Smooth muscle cell (in vitro differentiated cells): ENCODE results near the gene YTHDF1. TPM values are rescaled to one million over a fixed set of nuclear protein-coding genes. Genes with fewer than 3 reads are reported as not detected.

Experiments
- DNase-seq: peaks from one replicate; lab custom pipeline; 2025; ENCODE audit not compliant: unreplicated experiment; lab: John Stamatoyannopoulos, UW
- H2AFZ ChIP-seq: fragments of 200-600 bp; sonication (generic); 2 replicates; pipeline ENCODE4 v1.6.0; 2016; ENCODE audit warnings: antibody characterized with exemption, low read depth, mild to moderate bottlenecking
- H3F3A ChIP-seq: fragments of 200-600 bp; sonication (generic); 2 replicates; pipeline ENCODE4 v1.6.0; 2017; ENCODE audit warnings: antibody characterized with exemption, low read depth
- H3K27ac ChIP-seq: fragments of 200-600 bp; sonication (generic); 2 replicates; pipeline ENCODE4 v1.5.1; 2016; ENCODE audit warnings: low read depth, mild to moderate bottlenecking
- H3K27me3 ChIP-seq: fragments of 200-600 bp; sonication (generic); 2 replicates; pipeline ENCODE4 v1.6.1; 2016; ENCODE audit warnings: low read depth, mild to moderate bottlenecking
- H3K36me3 ChIP-seq: fragments of 200-600 bp; sonication (generic); 2 replicates; pipeline ENCODE4 v1.5.1; 2016; ENCODE audit warnings: low read depth
- H3K4me1 ChIP-seq: fragments of 200-600 bp; sonication (generic); 2 replicates; pipeline ENCODE4 v1.5.1; 2016; ENCODE audit warnings: low read depth
- H3K4me2 ChIP-seq: fragments of 200-600 bp; sonication (generic); 2 replicates; pipeline ENCODE4 v1.6.0; 2016; ENCODE audit warnings: mild to moderate bottlenecking
- H3K4me3 ChIP-seq: fragments of 200-600 bp; sonication (generic); 2 replicates; pipeline ENCODE4 v1.5.1; 2016; ENCODE audit warnings: mild to moderate bottlenecking
- H3K79me2 ChIP-seq: fragments of 200-600 bp; sonication (generic); 2 replicates; pipeline ENCODE4 v1.6.0; 2016; ENCODE audit warnings: low read depth, mild to moderate bottlenecking
- H3K9ac ChIP-seq: fragments of 200-600 bp; sonication (generic); 2 replicates; pipeline ENCODE4 v1.6.0; 2016; ENCODE audit warnings: low read depth
- H3K9me3 ChIP-seq: fragments of 200-600 bp; sonication (generic); replicated peaks from 2 replicates; pipeline ENCODE4 v1.5.1; 2016; ENCODE audit warnings: low read depth
- H4K20me1 ChIP-seq: fragments of 200-600 bp; sonication (generic); 2 replicates; pipeline ENCODE4 v1.6.0; 2016; ENCODE audit warnings: low read depth
- WGBS: methylation state at CpG from one replicate; pipeline ENCODE4 v1.1.7; 2016; ENCODE audit warnings: low lambda C conversion rate; 5-methylcytosine and 5-hydroxymethylcytosine counted together
- polyA plus RNA-seq: library from polyadenylated mRNA; unstranded; fragments of >200 nt; fragmentation: Nextera tagmentation; extraction: Ambion mirVana; gene quantifications from 2 replicates; pipeline ENCODE4 v1.2.1, GENCODE V29; 2016
- total RNA-seq: library from RNA; depleted of rRNA; stranded (reverse); fragments of >200 nt; gene quantifications from 2 replicates; pipeline ENCODE4 v1.2.3, GENCODE V29; 2014
- TF ChIP-seq, protein P1 (sequence below): fragments of 200-600 bp; sonication (generic); IDR thresholded peaks from 2 replicates; pipeline ENCODE4 v1.5.1; 2017; ENCODE audit warnings: borderline replicate concordance, mild to moderate bottlenecking, antibody characterized with exemption; ENCODE audit not compliant: insufficient read depth, poor library complexity, severe bottlenecking

The YTHDF1 gene
- total and polyA plus RNA-seq, 2 experiments from 2014 or later = 28.2 to 35.8 TPM

DNA sequence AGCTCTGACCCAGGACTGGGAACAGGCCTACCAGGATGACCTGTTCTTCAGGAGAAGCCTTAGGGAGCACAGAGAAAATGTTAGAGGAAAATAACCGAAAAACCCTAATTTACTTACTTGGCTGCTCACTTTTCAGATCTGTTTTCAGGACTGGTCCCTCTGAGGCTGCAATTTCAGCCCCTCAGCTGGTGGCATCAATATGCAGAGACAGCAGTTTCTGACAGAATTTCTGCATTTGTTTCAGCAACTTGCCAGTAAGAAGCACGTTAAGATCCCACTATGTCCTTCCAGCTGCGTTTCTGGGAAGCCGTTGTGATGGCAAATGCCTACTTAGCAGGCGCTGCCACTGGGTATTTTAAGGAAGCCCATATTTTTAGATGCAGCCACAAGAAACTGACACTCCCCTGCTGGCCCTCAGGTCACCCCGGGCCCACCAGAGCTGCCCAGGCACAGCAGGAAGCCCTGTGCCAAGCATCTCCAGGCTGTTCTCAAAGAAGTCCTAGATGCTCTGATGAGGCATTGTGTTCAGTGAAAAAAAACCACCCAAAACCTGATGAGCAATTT lies 7.5 kb downstream of the YTHDF1 start:
- Histone ChIP-seq H3K79me2 (peaks cover 94% of the 10 kb centered on the region), H3K4me1 (no peaks in the 10 kb centered on the region), H3K27me3 (no peaks in the 10 kb centered on the region), H3K36me3 (peaks cover 4% of the 10 kb centered on the region), H4K20me1 (peaks cover 100% of the 10 kb centered on the region), H3K4me2 (no peak overlapping the region), H3F3A (peaks cover 7% of the 10 kb centered on the region), H3K4me3 (no peak overlapping the region), H2AFZ (no peak overlapping the region), H3K9me3 (no peaks in the 10 kb centered on the region), H3K27ac (no peak overlapping the region), H3K9ac (no peak overlapping the region)
- WGBS = 95% methylated on average over 6 of the region's 6 CpGs
- TF ChIP-seq, protein P1, sequence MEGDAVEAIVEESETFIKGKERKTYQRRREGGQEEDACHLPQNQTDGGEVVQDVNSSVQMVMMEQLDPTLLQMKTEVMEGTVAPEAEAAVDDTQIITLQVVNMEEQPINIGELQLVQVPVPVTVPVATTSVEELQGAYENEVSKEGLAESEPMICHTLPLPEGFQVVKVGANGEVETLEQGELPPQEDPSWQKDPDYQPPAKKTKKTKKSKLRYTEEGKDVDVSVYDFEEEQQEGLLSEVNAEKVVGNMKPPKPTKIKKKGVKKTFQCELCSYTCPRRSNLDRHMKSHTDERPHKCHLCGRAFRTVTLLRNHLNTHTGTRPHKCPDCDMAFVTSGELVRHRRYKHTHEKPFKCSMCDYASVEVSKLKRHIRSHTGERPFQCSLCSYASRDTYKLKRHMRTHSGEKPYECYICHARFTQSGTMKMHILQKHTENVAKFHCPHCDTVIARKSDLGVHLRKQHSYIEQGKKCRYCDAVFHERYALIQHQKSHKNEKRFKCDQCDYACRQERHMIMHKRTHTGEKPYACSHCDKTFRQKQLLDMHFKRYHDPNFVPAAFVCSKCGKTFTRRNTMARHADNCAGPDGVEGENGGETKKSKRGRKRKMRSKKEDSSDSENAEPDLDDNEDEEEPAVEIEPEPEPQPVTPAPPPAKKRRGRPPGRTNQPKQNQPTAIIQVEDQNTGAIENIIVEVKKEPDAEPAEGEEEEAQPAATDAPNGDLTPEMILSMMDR = no peak
- no peak for DNase-seq

DNA sequence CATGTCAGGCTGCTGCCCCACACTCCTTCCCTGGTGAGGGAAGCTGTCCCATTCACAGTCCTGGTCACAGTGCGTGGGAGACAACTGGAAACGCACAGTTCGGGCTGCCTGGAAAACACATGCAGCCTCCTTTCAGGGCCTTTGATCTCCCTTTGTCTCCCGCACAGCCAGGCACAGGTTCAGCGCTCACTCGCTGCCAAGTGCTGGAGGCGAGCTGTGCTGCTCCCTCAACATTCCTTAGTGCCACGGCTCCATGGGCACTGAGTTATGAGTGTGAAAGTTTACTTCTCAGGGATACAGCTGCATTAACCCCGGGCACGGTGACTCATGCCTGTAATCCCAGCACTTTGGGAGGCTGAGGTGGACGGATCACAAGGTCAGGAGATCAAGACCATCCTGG lies 9.1 kb downstream of the YTHDF1 start:
- TF ChIP-seq, protein P1 = no peak
- peaks cover 7% of the 10 kb centered on the region for H3F3A ChIP-seq
- peaks cover 100% of the 10 kb centered on the region for H4K20me1 ChIP-seq
- H3K4me2 ChIP-seq = no peak overlapping the region
- no peaks in the 10 kb centered on the region for H3K27me3 ChIP-seq
- peaks cover 89% of the 10 kb centered on the region for H3K79me2 ChIP-seq
- H3K27ac ChIP-seq = no peak overlapping the region
- no peaks in the 10 kb centered on the region for H3K4me1 ChIP-seq
- no peaks in the 10 kb centered on the region for H3K9me3 ChIP-seq
- H3K36me3 ChIP-seq = peaks cover 11% of the 10 kb centered on the region
- 51% methylated on average over 11 of the region's 11 CpGs for WGBS
- H3K4me3 ChIP-seq = no peak overlapping the region
- no peak overlapping the region for H3K9ac ChIP-seq
- DNase-seq = no peak
- H2AFZ ChIP-seq = no peak overlapping the region

DNA sequence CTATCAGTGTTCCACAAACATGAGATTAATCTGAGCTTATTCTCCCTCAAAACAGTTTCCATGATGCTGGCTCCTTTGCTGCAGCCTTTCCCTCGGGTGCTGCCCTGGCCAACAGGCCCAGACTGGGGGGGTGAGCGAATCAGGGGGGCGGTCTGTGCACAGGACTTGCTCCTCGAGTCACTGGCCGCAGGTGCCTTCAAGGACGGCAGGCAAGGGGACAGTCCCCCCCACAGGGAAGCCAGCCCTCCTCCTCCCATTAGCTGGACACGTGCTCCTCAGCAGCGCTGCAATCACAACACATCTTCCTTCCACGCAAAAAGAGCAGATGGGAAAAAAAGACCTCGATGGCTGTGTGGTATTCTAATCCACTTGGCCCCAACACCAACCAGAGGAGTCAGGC lies 10.0 kb downstream of the YTHDF1 start:
- peaks cover 7% of the 10 kb centered on the region for H3F3A ChIP-seq
- H2AFZ ChIP-seq = no peak overlapping the region
- no peaks in the 10 kb centered on the region for H3K4me1 ChIP-seq
- no peak overlapping the region for H3K27ac ChIP-seq
- H3K79me2 ChIP-seq = peaks cover 89% of the 10 kb centered on the region
- TF ChIP-seq, protein P1 = no peak
- H3K9ac ChIP-seq = no peak overlapping the region
- H3K4me2 ChIP-seq = no peak overlapping the region
- no peaks in the 10 kb centered on the region for H3K9me3 ChIP-seq
- no peak overlapping the region for H3K4me3 ChIP-seq
- no peaks in the 10 kb centered on the region for H3K27me3 ChIP-seq
- WGBS = 88% methylated on average over 10 of the region's 10 CpGs
- H4K20me1 ChIP-seq = peaks cover 100% of the 10 kb centered on the region
- DNase-seq = no peak
- peaks cover 11% of the 10 kb centered on the region for H3K36me3 ChIP-seq

DNA sequence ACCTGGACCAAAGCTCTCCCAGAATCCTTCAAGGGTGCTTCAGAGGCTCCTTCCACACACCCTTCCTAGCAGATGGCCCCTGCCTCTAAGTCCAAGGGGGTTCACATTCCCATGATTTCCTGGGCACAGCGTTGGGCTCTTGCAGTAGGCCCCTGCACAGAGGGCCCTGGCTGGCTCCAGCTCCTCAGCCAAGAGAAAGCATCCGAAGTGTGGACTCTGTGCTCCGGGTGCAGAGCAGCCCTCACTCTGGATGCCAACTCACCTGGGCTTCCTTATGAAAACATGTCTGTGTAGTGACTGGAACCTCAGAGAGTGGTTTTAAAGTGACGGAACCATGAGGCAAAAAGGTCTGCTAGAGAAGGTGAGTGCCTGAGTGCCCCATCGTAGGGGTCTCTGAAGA lies 11.6 kb downstream of the YTHDF1 start:
- no peaks in the 10 kb centered on the region for H3K4me1 ChIP-seq
- peaks cover 100% of the 10 kb centered on the region for H4K20me1 ChIP-seq
- H3K9me3 ChIP-seq = no peaks in the 10 kb centered on the region
- H2AFZ ChIP-seq = no peak overlapping the region
- H3K79me2 ChIP-seq = peaks cover 90% of the 10 kb centered on the region
- no peak overlapping the region for H3K4me2 ChIP-seq
- DNase-seq = no peak
- no peak overlapping the region for H3K27ac ChIP-seq
- H3K36me3 ChIP-seq = peaks cover 7% of the 10 kb centered on the region
- H3K4me3 ChIP-seq = no peak overlapping the region
- H3F3A ChIP-seq = peaks cover 3% of the 10 kb centered on the region
- H3K27me3 ChIP-seq = no peaks in the 10 kb centered on the region
- H3K9ac ChIP-seq = no peak overlapping the region
- TF ChIP-seq, protein P1 = no peak
- WGBS = 97% methylated on average over 5 of the region's 5 CpGs
